ENCODE data around the gene HAPLN2. TPM values are rescaled to one million over a fixed set of nuclear protein-coding genes. Genes with fewer than 3 reads are reported as not detected.

Gene HAPLN2
- total RNA-seq, 2 donors from 2014 or later = 1.2 TPM; not detected in 1

- Histone ChIP-seq H3K36me3 (no peaks in the 10 kb centered on the region), H3K27ac (no peak overlapping the region), H3K9me3 (no peaks in the 10 kb centered on the region), H3K4me1 (ENCODE audit: control insufficient read depth in 1 of 2, low read depth in 2 of 2) (peaks cover 2 to 31% of the 10 kb centered on the region in 2 donors), H3K27me3 (replicated peaks; ENCODE audit: insufficient read depth) (peaks cover 4% of the 10 kb centered on the region), H3K4me3 (no peak overlapping the region)
- DNase-seq (ENCODE audit: low spot score) (no peak), ATAC-seq (ENCODE audit: insufficient number of reproducible peaks, low FRiP score, low read depth) (no peak)
- TF ChIP-seq, protein P1, sequence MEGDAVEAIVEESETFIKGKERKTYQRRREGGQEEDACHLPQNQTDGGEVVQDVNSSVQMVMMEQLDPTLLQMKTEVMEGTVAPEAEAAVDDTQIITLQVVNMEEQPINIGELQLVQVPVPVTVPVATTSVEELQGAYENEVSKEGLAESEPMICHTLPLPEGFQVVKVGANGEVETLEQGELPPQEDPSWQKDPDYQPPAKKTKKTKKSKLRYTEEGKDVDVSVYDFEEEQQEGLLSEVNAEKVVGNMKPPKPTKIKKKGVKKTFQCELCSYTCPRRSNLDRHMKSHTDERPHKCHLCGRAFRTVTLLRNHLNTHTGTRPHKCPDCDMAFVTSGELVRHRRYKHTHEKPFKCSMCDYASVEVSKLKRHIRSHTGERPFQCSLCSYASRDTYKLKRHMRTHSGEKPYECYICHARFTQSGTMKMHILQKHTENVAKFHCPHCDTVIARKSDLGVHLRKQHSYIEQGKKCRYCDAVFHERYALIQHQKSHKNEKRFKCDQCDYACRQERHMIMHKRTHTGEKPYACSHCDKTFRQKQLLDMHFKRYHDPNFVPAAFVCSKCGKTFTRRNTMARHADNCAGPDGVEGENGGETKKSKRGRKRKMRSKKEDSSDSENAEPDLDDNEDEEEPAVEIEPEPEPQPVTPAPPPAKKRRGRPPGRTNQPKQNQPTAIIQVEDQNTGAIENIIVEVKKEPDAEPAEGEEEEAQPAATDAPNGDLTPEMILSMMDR (IDR thresholded peaks at IDR 0.05) = no peak
These were observed 6.5 kb upstream of the HAPLN2 start for GRCh38 chr1:156612666-156613065.

DNA sequence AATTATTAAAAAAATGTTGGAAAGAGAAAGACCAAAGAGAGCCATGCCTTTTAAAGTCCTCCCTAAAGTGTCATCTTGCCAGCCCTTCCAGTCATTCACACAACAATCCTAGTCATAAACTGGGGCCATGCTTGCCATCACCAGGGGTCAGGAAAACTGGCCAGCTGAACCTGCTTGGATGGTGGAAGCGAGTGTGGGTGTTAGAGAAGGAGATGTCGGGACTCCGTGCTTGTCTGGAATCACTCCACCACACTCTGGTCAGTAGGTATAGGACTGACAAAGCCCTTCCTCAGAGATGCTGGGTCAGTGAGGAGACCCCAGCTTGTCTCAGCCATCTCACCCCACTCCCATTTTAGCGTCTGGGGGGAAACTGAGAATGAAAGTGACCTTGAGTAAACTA lies 3.3 kb upstream of the HAPLN2 start:
- no peak for ATAC-seq (ENCODE audit: insufficient number of reproducible peaks, low FRiP score, low read depth)
- no peak for DNase-seq (ENCODE audit: low spot score)

DNA sequence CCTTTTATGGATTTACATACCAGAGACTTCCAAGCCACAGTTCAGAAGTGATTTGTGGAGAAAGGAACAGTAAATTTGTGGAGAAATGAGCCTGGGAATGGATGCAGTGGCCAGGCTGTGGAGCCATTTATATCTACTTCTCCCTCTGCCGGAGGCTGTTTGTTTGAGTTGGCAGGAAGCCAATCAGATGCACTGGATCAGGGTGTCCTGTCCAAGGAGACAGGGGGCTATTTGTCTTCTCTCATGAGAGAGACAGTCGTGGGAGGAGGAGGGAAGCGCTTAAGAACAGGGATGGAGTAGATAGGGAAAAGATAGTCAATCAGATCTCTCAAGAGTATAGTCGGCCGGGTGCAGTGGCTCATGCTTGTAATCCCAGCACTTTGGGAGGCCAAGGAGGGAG lies 2.8 kb upstream of the HAPLN2 start:
- Histone ChIP-seq H3K27me3 (replicated peaks; ENCODE audit: insufficient read depth) (peaks cover 4% of the 10 kb centered on the region), H3K27ac (no peak overlapping the region), H3K4me1 (ENCODE audit: control insufficient read depth in 1 of 2, low read depth in 2 of 2) (peaks cover 2 to 24% of the 10 kb centered on the region in 2 donors), H3K9me3 (no peaks in the 10 kb centered on the region), H3K4me3 (no peak overlapping the region), H3K36me3 (no peaks in the 10 kb centered on the region)
- DNase-seq (ENCODE audit: low spot score) (no peak), ATAC-seq (ENCODE audit: insufficient number of reproducible peaks, low FRiP score, low read depth) (no peak)
- TF ChIP-seq, protein P1 (IDR thresholded peaks at IDR 0.05) = no peak

More for the DNA sequence above, 3.3 kb upstream of the HAPLN2 start:
- Histone ChIP-seq H3K36me3 (no peaks in the 10 kb centered on the region), H3K4me1 (ENCODE audit: control insufficient read depth in 1 of 2, low read depth in 2 of 2) (peaks cover 2 to 24% of the 10 kb centered on the region in 2 donors), H3K27ac (no peak overlapping the region), H3K27me3 (replicated peaks; ENCODE audit: insufficient read depth) (peaks cover 4% of the 10 kb centered on the region), H3K9me3 (no peaks in the 10 kb centered on the region), H3K4me3 (no peak overlapping the region)
- TF ChIP-seq, protein P1 (IDR thresholded peaks at IDR 0.05) = no peak

DNA sequence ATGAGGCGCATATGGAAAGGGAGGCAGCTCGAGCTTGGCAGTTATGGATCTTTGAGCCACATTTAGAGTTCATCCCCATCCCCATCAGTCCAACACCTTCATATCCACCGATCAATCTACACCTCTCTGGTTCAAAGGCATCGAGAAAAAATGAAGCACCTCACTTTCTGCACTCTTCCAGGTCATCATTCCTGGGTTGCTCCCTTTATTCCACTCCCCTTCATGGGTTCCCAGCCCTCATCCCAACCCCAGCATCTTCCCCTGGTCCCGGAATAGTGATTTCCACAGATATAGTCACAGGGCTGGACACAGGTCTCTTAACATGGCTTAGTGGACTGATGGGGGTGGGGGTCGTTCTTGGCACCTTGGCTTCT lies 354 bp downstream of the HAPLN2 start:
- H3K9me3 ChIP-seq = no peaks in the 10 kb centered on the region
- TF ChIP-seq, protein P1 (IDR thresholded peaks at IDR 0.05) = no peak
- no peak overlapping the region for H3K27ac ChIP-seq
- DNase-seq (ENCODE audit: low spot score) = no peak
- no peak overlapping the region for H3K4me3 ChIP-seq
- ATAC-seq (ENCODE audit: insufficient number of reproducible peaks, low FRiP score, low read depth) = no peak
- peaks cover 4% of the 10 kb centered on the region for H3K27me3 ChIP-seq (replicated peaks; ENCODE audit: insufficient read depth)
- no peaks in the 10 kb centered on the region for H3K36me3 ChIP-seq
- peaks cover 7 to 32% of the 10 kb centered on the region in 2 donors for H3K4me1 ChIP-seq (ENCODE audit: control insufficient read depth in 1 of 2, low read depth in 2 of 2)

GRCh38 chr1:156622581-156623297 lies 3.5 kb downstream of the HAPLN2 start:
- ATAC-seq (ENCODE audit: insufficient number of reproducible peaks, low FRiP score, low read depth) = no peak
- peaks cover 4% of the 10 kb centered on the region for H3K27me3 ChIP-seq (replicated peaks; ENCODE audit: insufficient read depth)
- no peaks in the 10 kb centered on the region for H3K36me3 ChIP-seq
- TF ChIP-seq, protein P1 (IDR thresholded peaks at IDR 0.05) = no peak
- no peaks in the 10 kb centered on the region for H3K9me3 ChIP-seq
- no peak overlapping the region for H3K4me3 ChIP-seq
- DNase-seq (ENCODE audit: low spot score) = no peak
- H3K4me1 ChIP-seq (ENCODE audit: control insufficient read depth in 1 of 2, low read depth in 2 of 2) = peaks cover 13 to 22% of the 10 kb centered on the region in 2 donors
- no peak overlapping the region for H3K27ac ChIP-seq

All from thoracic aorta (tissue), 2 donors.